ENCODE results near the gene DCN. TPM values are rescaled to one million over a fixed set of nuclear protein-coding genes. Genes with fewer than 3 reads are reported as not detected.

The DCN gene
- total RNA-seq, 2 donors from 2014 or later = 994 to 1,906 TPM

GRCh38 chr12:91106283-91106682, 76.3 kb downstream of the DCN start:
- no peaks in the 10 kb centered on the region for H3K4me1 ChIP-seq
- H3K4me3 ChIP-seq = no peak overlapping the region
- DNase-seq (ENCODE audit: low spot score) = no peak
- TF ChIP-seq CTCF (IDR thresholded peaks at IDR 0.05) = no peak
- no peaks in the 10 kb centered on the region for H3K27me3 ChIP-seq
- no peaks in the 10 kb centered on the region for H3K9me3 ChIP-seq
- peak overlapping the region; percentile 5 to 58 for H3K27ac ChIP-seq
- H3K36me3 ChIP-seq = no peaks in the 10 kb centered on the region

- Histone ChIP-seq H3K4me3 (no peak overlapping the region), H3K36me3 (no peaks in the 10 kb centered on the region), H3K4me1 (no peaks in the 10 kb centered on the region), H3K9me3 (no peaks in the 10 kb centered on the region), H3K27ac (peak overlapping the region; percentile 19 to 58), H3K27me3 (no peaks in the 10 kb centered on the region)
- DNase-seq (ENCODE audit: low spot score) = no peak
- TF ChIP-seq CTCF (IDR thresholded peaks at IDR 0.05) = no peak
Measured at GRCh38 chr12:91105807-91106206, 76.8 kb downstream of the DCN start.

GRCh38 chr12:91104812-91105466, 77.7 kb downstream of the DCN start:
- Histone ChIP-seq H3K27ac (peak overlapping the region; percentile 19 to 58), H3K4me3 (no peak overlapping the region), H3K27me3 (no peaks in the 10 kb centered on the region), H3K4me1 (no peaks in the 10 kb centered on the region), H3K9me3 (no peaks in the 10 kb centered on the region), H3K36me3 (no peaks in the 10 kb centered on the region)
- no peak for TF ChIP-seq CTCF (IDR thresholded peaks at IDR 0.05)
- DNase-seq (ENCODE audit: low spot score) = no peak

- no peak overlapping the region for H3K27ac ChIP-seq
- no peak for DNase-seq (ENCODE audit: low spot score)
- no peaks in the 10 kb centered on the region for H3K36me3 ChIP-seq
- no peaks in the 10 kb centered on the region for H3K4me1 ChIP-seq
- H3K27me3 ChIP-seq = no peaks in the 10 kb centered on the region
- no peak overlapping the region for H3K4me3 ChIP-seq
- no peaks in the 10 kb centered on the region for H3K9me3 ChIP-seq
- no peak for TF ChIP-seq CTCF (IDR thresholded peaks at IDR 0.05)
Measured at GRCh38 chr12:91103624-91104023, 79.0 kb downstream of the DCN start.

- Histone ChIP-seq H3K27me3 (no peaks in the 10 kb centered on the region), H3K36me3 (no peaks in the 10 kb centered on the region), H3K4me3 (no peak overlapping the region), H3K27ac (no peak overlapping the region), H3K4me1 (no peaks in the 10 kb centered on the region), H3K9me3 (no peaks in the 10 kb centered on the region)
- TF ChIP-seq CTCF (IDR thresholded peaks at IDR 0.05) = no peak
- no peak for DNase-seq (ENCODE audit: low spot score)
Measured at GRCh38 chr12:91103101-91103500, 79.5 kb downstream of the DCN start.

GRCh38 chr12:91100906-91101305, 81.7 kb downstream of the DCN start:
- Histone ChIP-seq H3K9me3 (no peaks in the 10 kb centered on the region), H3K4me1 (no peaks in the 10 kb centered on the region), H3K4me3 (no peak overlapping the region), H3K27me3 (no peaks in the 10 kb centered on the region), H3K27ac (no peak overlapping the region), H3K36me3 (no peaks in the 10 kb centered on the region)
- no peak for TF ChIP-seq CTCF (IDR thresholded peaks at IDR 0.05)
- DNase-seq (ENCODE audit: low spot score) = no peak

All from right atrium auricular region (tissue), 2 donors.